OCI-LY1 (cell line): ENCODE data around the gene PACRG.

Experiments
- H2AFZ ChIP-seq: fragments of 200-600 bp; sonication (generic), shearing (Covaris generic); 2 replicates; pipeline ENCODE4 v1.6.0; 2014; ENCODE audit warnings: antibody characterized with exemption, mild to moderate bottlenecking, low read length
- H3F3A ChIP-seq: fragments of 200-600 bp; sonication (generic), shearing (Covaris generic); 2 replicates; pipeline ENCODE4 v1.6.0; 2014; ENCODE audit warnings: mild to moderate bottlenecking, antibody characterized with exemption, low read length, moderate library complexity; ENCODE audit not compliant: insufficient read depth
- H3K27ac ChIP-seq: fragments of 200-600 bp; sonication (generic); 2 replicates; pipeline ENCODE4 v1.5.1; 2014; ENCODE audit warnings: low read length, mixed run types, mild to moderate bottlenecking, low read depth; ENCODE audit not compliant: poor library complexity, severe bottlenecking
- H3K27me3 ChIP-seq: fragments of 200-600 bp; sonication (generic); 2 replicates; pipeline ENCODE4 v1.6.0; 2014; ENCODE audit warnings: antibody characterized with exemption, mild to moderate bottlenecking, low read length, moderate library complexity; ENCODE audit not compliant: insufficient read depth
- H3K36me3 ChIP-seq: fragments of 200-600 bp; sonication (generic); 2 replicates; pipeline ENCODE4 v1.6.1; 2014; ENCODE audit warnings: mild to moderate bottlenecking, antibody characterized with exemption, low read length, moderate library complexity, mixed read lengths; ENCODE audit not compliant: insufficient read depth
- H3K4me1 ChIP-seq: fragments of 200-600 bp; sonication (generic); 2 replicates; pipeline ENCODE4 v1.5.1; 2014; ENCODE audit warnings: mild to moderate bottlenecking, low read length, moderate library complexity; ENCODE audit not compliant: insufficient read depth, severe bottlenecking
- H3K4me2 ChIP-seq: fragments of 200-600 bp; sonication (generic), shearing (Covaris generic); 2 replicates; pipeline ENCODE4 v1.6.1; 2014; ENCODE audit warnings: low read length
- H3K4me3 ChIP-seq: fragments of 200-600 bp; sonication (generic); 2 replicates; pipeline ENCODE4 v1.5.1; 2014; ENCODE audit warnings: low read length, low read depth, mild to moderate bottlenecking, mixed read lengths; ENCODE audit not compliant: poor library complexity, severe bottlenecking
- H3K79me2 ChIP-seq: fragments of 200-600 bp; shearing (Covaris generic); 2 replicates; pipeline ENCODE4 v1.6.1; 2016; ENCODE audit warnings: mixed run types, low read length, mixed read lengths; ENCODE audit not compliant: insufficient read depth
- H3K9ac ChIP-seq: fragments of 200-600 bp; sonication (generic), shearing (Covaris generic); 2 replicates; pipeline ENCODE4 v1.6.1; 2014; ENCODE audit warnings: mild to moderate bottlenecking, low read length, mixed read lengths
- H3K9me2 ChIP-seq: fragments of 200-600 bp; sonication (generic), shearing (Covaris generic); 2 replicates; pipeline ENCODE4 v1.6.1; 2014; ENCODE audit warnings: low read depth, mild to moderate bottlenecking, low read length, mixed read lengths
- H3K9me3 ChIP-seq: fragments of 200-600 bp; shearing (Covaris generic); 2 replicates; pipeline ENCODE4 v1.6.1; 2014; ENCODE audit warnings: low read length, mixed read lengths
- H4K20me1 ChIP-seq: fragments of 200-600 bp; sonication (generic), shearing (Covaris generic); 2 replicates; pipeline ENCODE4 v1.6.0; 2016; ENCODE audit warnings: mild to moderate bottlenecking, low read length; ENCODE audit not compliant: insufficient read depth
- EZH2 ChIP-seq: fragments of 200-600 bp; sonication (generic), shearing (Covaris generic); IDR thresholded peaks from 2 replicates; pipeline ENCODE4 v1.8.0; 2017; ENCODE audit warnings: borderline replicate concordance, mixed run types, mild to moderate bottlenecking, antibody characterized with exemption, low read length, moderate library complexity, mixed read lengths
- TF ChIP-seq, protein P1 (sequence below): fragments of 200-600 bp; sonication (generic), shearing (Covaris generic); IDR thresholded peaks from 2 replicates; pipeline ENCODE4 v1.5.1; 2017; ENCODE audit warnings: mild to moderate bottlenecking, antibody characterized with exemption, low read length, moderate library complexity, mixed read lengths

PACRG gene

DNA sequence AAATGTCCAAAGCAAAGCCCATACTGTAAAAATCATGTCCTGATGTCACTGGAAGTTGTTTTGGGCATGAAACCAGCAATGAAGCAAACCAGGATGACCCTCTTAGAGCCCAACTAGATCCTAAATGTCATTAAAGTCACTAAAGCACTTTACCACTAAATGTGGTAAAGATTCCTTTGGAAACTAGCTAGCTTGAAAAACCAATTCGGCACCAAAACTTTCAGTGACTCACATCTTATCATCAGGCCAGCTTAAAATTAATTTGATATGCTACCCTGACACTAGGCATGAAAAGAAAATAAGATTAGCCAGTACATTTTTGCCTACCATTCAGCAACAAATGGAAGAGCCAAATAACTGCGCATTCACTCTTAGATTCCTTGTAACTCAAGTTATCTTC is 145.8 kb downstream of the PACRG start:
- H3F3A ChIP-seq: no peaks in the 10 kb centered on the region
- H3K4me1 ChIP-seq: no peaks in the 10 kb centered on the region
- no peaks in the 10 kb centered on the region for H3K9me3 ChIP-seq
- H4K20me1 ChIP-seq: no peaks in the 10 kb centered on the region
- no peak overlapping the region for H2AFZ ChIP-seq
- H3K79me2 ChIP-seq: no peaks in the 10 kb centered on the region
- H3K4me3 ChIP-seq: no peak overlapping the region
- H3K36me3 ChIP-seq: no peaks in the 10 kb centered on the region
- H3K27me3 ChIP-seq: no peaks in the 10 kb centered on the region
- no peak overlapping the region for H3K27ac ChIP-seq
- H3K4me2 ChIP-seq: no peak overlapping the region
- TF ChIP-seq, protein P1, sequence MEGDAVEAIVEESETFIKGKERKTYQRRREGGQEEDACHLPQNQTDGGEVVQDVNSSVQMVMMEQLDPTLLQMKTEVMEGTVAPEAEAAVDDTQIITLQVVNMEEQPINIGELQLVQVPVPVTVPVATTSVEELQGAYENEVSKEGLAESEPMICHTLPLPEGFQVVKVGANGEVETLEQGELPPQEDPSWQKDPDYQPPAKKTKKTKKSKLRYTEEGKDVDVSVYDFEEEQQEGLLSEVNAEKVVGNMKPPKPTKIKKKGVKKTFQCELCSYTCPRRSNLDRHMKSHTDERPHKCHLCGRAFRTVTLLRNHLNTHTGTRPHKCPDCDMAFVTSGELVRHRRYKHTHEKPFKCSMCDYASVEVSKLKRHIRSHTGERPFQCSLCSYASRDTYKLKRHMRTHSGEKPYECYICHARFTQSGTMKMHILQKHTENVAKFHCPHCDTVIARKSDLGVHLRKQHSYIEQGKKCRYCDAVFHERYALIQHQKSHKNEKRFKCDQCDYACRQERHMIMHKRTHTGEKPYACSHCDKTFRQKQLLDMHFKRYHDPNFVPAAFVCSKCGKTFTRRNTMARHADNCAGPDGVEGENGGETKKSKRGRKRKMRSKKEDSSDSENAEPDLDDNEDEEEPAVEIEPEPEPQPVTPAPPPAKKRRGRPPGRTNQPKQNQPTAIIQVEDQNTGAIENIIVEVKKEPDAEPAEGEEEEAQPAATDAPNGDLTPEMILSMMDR: no peak
- no peak for TF ChIP-seq EZH2
- no peak overlapping the region for H3K9ac ChIP-seq
- H3K9me2 ChIP-seq: no peaks in the 10 kb centered on the region

GRCh38 chr6:162875070-162875469 is 147.3 kb downstream of the PACRG start:
- no peak overlapping the region for H2AFZ ChIP-seq
- TF ChIP-seq EZH2: no peak
- TF ChIP-seq, protein P1: no peak
- H3K27me3 ChIP-seq: no peaks in the 10 kb centered on the region
- H3K9me3 ChIP-seq: no peaks in the 10 kb centered on the region
- no peaks in the 10 kb centered on the region for H3K9me2 ChIP-seq
- no peaks in the 10 kb centered on the region for H4K20me1 ChIP-seq
- no peak overlapping the region for H3K4me3 ChIP-seq
- H3K4me1 ChIP-seq: no peaks in the 10 kb centered on the region
- no peak overlapping the region for H3K9ac ChIP-seq
- no peaks in the 10 kb centered on the region for H3F3A ChIP-seq
- no peak overlapping the region for H3K4me2 ChIP-seq
- H3K36me3 ChIP-seq: no peaks in the 10 kb centered on the region
- H3K79me2 ChIP-seq: no peaks in the 10 kb centered on the region
- no peak overlapping the region for H3K27ac ChIP-seq

GRCh38 chr6:162882801-162883481 is 155.2 kb downstream of the PACRG start:
- no peak overlapping the region for H3K27ac ChIP-seq
- H3K9me2 ChIP-seq: no peaks in the 10 kb centered on the region
- no peaks in the 10 kb centered on the region for H3K9me3 ChIP-seq
- H3K4me3 ChIP-seq: no peak overlapping the region
- no peaks in the 10 kb centered on the region for H3K79me2 ChIP-seq
- no peak for TF ChIP-seq EZH2
- TF ChIP-seq, protein P1: no peak
- no peaks in the 10 kb centered on the region for H3K27me3 ChIP-seq
- H3F3A ChIP-seq: no peaks in the 10 kb centered on the region
- H3K4me2 ChIP-seq: no peak overlapping the region
- H4K20me1 ChIP-seq: no peaks in the 10 kb centered on the region
- no peaks in the 10 kb centered on the region for H3K36me3 ChIP-seq
- H3K9ac ChIP-seq: no peak overlapping the region
- H2AFZ ChIP-seq: no peak overlapping the region
- H3K4me1 ChIP-seq: no peaks in the 10 kb centered on the region
